GM12874 (cell line): ENCODE data around the gene MAU2.

Experiments
- CTCF ChIP-seq: IDR thresholded peaks from 2 replicates; pipeline ENCODE4 v1.5.1; 2011; ENCODE audit warnings: low read depth, mild to moderate bottlenecking, control low read depth, low read length, moderate library complexity; ENCODE audit not compliant: insufficient read depth

MAU2 gene

GRCh38 chr19:19406878-19407632 lies 86.4 kb downstream of the MAU2 start:
- TF ChIP-seq CTCF = peak; percentile 33

GRCh38 chr19:19407633-19407930 lies 87.0 kb downstream of the MAU2 start:
- no peak for TF ChIP-seq CTCF
